Measurements from ENCODE around the gene USP43. TPM values are rescaled to one million over a fixed set of nuclear protein-coding genes. Genes with fewer than 3 reads are reported as not detected.
"Not testable (repeated sequence)": the region's sequence is repeated elsewhere in the genome, so short reads cannot be mapped to it uniquely, and the experiment has no call there.

Gene USP43
- total RNA-seq, 4 donors from 2014 or later = 0.20 to 0.84 (median 0.26) TPM

GRCh38 chr17:9632741-9633140, 12.6 kb upstream of the USP43 start:
- TF ChIP-seq POLR2A (IDR thresholded peaks at IDR 0.05) = no peak
- TF ChIP-seq EP300 (IDR thresholded peaks at IDR 0.05) = no peak
- no peak for TF ChIP-seq CTCF (IDR thresholded peaks at IDR 0.05)
- H3K4me1 ChIP-seq = no peaks in the 10 kb centered on the region
- H3K27ac ChIP-seq = no peak overlapping the region
- H3K4me3 ChIP-seq = no peak overlapping the region
- no peaks in the 10 kb centered on the region for H3K27me3 ChIP-seq
- H3K9me3 ChIP-seq = peaks cover 0 to 6% (median 0%) of the 10 kb centered on the region in 4 donors
- WGBS, 2 donors = 90 to 95% methylated on average over 11 of the region's 11 CpGs
- no peaks in the 10 kb centered on the region for H3K36me3 ChIP-seq
- DNase-seq (ENCODE audit: low spot score in 2 of 2) = no peak

- Histone ChIP-seq H3K4me1 (no peaks in the 10 kb centered on the region), H3K27ac (no peak overlapping the region), H3K36me3 (no peaks in the 10 kb centered on the region), H3K27me3 (no peaks in the 10 kb centered on the region), H3K4me3 (no peak overlapping the region), H3K9me3 (no peaks in the 10 kb centered on the region)
- DNase-seq (ENCODE audit: low spot score in 2 of 2) = no peak
- TF ChIP-seq POLR2A (IDR thresholded peaks at IDR 0.05) (no peak), EP300 (IDR thresholded peaks at IDR 0.05) (no peak), CTCF (IDR thresholded peaks at IDR 0.05) (no peak)
- 90 to 93% methylated on average over 6 of the region's 6 CpGs for WGBS, 2 donors
These were observed 10.0 kb upstream of the USP43 start for GRCh38 chr17:9635340-9635739.

- DNase-seq (ENCODE audit: low spot score in 2 of 2) = no peak
- H3K4me3 ChIP-seq = no peak overlapping the region
- no peaks in the 10 kb centered on the region for H3K36me3 ChIP-seq
- H3K9me3 ChIP-seq = no peaks in the 10 kb centered on the region
- no peaks in the 10 kb centered on the region for H3K27me3 ChIP-seq
- WGBS, 2 donors = 80 to 88% methylated on average over 12 of the region's 12 CpGs
- no peak overlapping the region for H3K27ac ChIP-seq
- TF ChIP-seq POLR2A (IDR thresholded peaks at IDR 0.05) (no peak), CTCF (IDR thresholded peaks at IDR 0.05) (no peak), EP300 (IDR thresholded peaks at IDR 0.05) (no peak)
- no peaks in the 10 kb centered on the region for H3K4me1 ChIP-seq
These were observed 8.8 kb upstream of the USP43 start for GRCh38 chr17:9636501-9636900.

GRCh38 chr17:9640388-9640787, 4.9 kb upstream of the USP43 start:
- not testable (repeated sequence) for H3K36me3 ChIP-seq; H3K4me1 ChIP-seq; H3K4me3 ChIP-seq; H3K27ac ChIP-seq; H3K9me3 ChIP-seq; DNase-seq (ENCODE audit: low spot score in 2 of 2)
- H3K27me3 ChIP-seq = peaks cover 0 to 17% of the 10 kb centered on the region in 2 donors
- 85 to 89% methylated on average over 5 of the region's 5 CpGs for WGBS, 2 donors

- H3K4me1 ChIP-seq = peaks cover 0 to 22% (median 4%) of the 10 kb centered on the region in 4 donors
- 87 to 88% methylated on average over 5 of the region's 5 CpGs for WGBS, 2 donors
- no peak for DNase-seq (ENCODE audit: low spot score in 2 of 2)
- no peaks in the 10 kb centered on the region for H3K36me3 ChIP-seq
- H3K9me3 ChIP-seq = no peaks in the 10 kb centered on the region
- H3K27me3 ChIP-seq = peaks cover 0 to 42% of the 10 kb centered on the region in 2 donors
- no peak overlapping the region for H3K27ac ChIP-seq
- H3K4me3 ChIP-seq = no peak overlapping the region
- TF ChIP-seq EP300 (IDR thresholded peaks at IDR 0.05) (no peak), POLR2A (IDR thresholded peaks at IDR 0.05) (no peak), CTCF (IDR thresholded peaks at IDR 0.05) (no peak)
These were observed 1.7 kb upstream of the USP43 start for GRCh38 chr17:9643611-9644010.
